Hepatocyte (in vitro differentiated cells): Measurements from ENCODE around the gene EIF4G3.

Experiments
- CTCF ChIP-seq: fragments of 200-600 bp; sonication (generic); IDR thresholded peaks from 2 replicates; pipeline ENCODE4 v1.5.1; 2016; ENCODE audit warnings: antibody characterized with exemption, mild to moderate bottlenecking; ENCODE audit not compliant: poor library complexity
- EZH2 ChIP-seq: fragments of 200-600 bp; sonication (generic); IDR thresholded peaks from 2 replicates; pipeline ENCODE4 v1.6.1; 2016; ENCODE audit warnings: antibody characterized with exemption, mild to moderate bottlenecking, borderline replicate concordance
- EZH2phosphoT487 ChIP-seq: fragments of 200-600 bp; sonication (generic); IDR thresholded peaks from one replicate; pipeline ENCODE4 v1.6.1; 2018; ENCODE audit warnings: antibody characterized with exemption, mild to moderate bottlenecking, low read depth, moderate library complexity; ENCODE audit not compliant: unreplicated experiment, severe bottlenecking

- TF ChIP-seq CTCF (no peak), EZH2phosphoT487 (no peak), EZH2 (no peak)
Measured at GRCh38 chr1:20950679-20951078, 226.0 kb downstream of the EIF4G3 start.
